T-helper 2 cell treated with Interferon-gamma antibody and Interleukin-4, amounts not matched to agents 5 μg/mL and 100 μg/mL, for 36 hours (primary cell): Measurements from ENCODE around the gene ZBTB16.

Source experiments
- DNase-seq: peaks from one replicate; pipeline ENCODE4 v3.0.0; 2021; ENCODE audit warnings: low spot score
- H3K27ac Mint-ChIP-seq: one replicate; pipeline ENCODE4 v1.8.0; 2021; ENCODE audit warnings: mild to moderate bottlenecking, mixed read lengths
- H3K27me3 Mint-ChIP-seq: one replicate; pipeline ENCODE4 v1.8.0; 2021; ENCODE audit warnings: low read depth, mixed read lengths
- H3K36me3 Mint-ChIP-seq: one replicate; pipeline ENCODE4 v1.8.0; 2021; ENCODE audit warnings: low read depth, mixed read lengths
- H3K4me1 Mint-ChIP-seq: one replicate; pipeline ENCODE4 v1.8.0; 2021; ENCODE audit warnings: low read depth, mixed read lengths
- H3K4me3 Mint-ChIP-seq: one replicate; pipeline ENCODE4 v1.8.0; 2022; ENCODE audit warnings: mild to moderate bottlenecking, moderate library complexity, mixed read lengths
- H3K9me3 Mint-ChIP-seq: one replicate; pipeline ENCODE4 v1.8.0; 2021; ENCODE audit warnings: mixed read lengths

The ZBTB16 gene

DNA sequence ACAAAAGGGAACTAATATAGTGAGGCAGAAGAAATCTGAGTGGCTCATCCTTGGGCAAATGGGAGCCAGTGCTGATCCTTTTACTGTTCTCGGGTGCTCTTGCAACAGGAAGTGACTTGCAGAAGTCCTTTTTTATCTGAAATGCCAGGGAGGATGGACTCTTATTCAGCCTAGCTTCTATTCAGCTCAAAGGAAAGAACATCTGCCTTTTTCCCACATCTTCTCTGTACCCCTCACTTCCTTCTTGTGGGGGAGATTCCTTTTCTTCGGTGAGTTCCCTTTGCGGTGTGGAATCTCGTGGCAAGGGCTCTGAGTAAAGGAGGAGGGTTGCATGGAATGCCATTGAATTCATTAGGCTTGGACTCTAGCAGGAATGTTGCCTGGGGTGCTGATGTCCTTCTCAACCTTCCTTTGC lies 76.2 kb downstream of the ZBTB16 start:
- H3K27ac Mint-ChIP-seq = no peak overlapping the region
- peaks cover 29% of the 10 kb centered on the region for H3K4me1 Mint-ChIP-seq
- H3K27me3 Mint-ChIP-seq = peaks cover 34% of the 10 kb centered on the region
- peaks cover 12% of the 10 kb centered on the region for H3K36me3 Mint-ChIP-seq
- no peaks in the 10 kb centered on the region for H3K9me3 Mint-ChIP-seq
- H3K4me3 Mint-ChIP-seq = no peak overlapping the region
- DNase-seq = no peak

GRCh38 chr11:114136686-114137640 lies 77.5 kb downstream of the ZBTB16 start:
- Mint-ChIP-seq H3K4me1 (peaks cover 23% of the 10 kb centered on the region), H3K27ac (no peak overlapping the region), H3K27me3 (peaks cover 43% of the 10 kb centered on the region), H3K36me3 (peaks cover 13% of the 10 kb centered on the region), H3K9me3 (no peaks in the 10 kb centered on the region), H3K4me3 (peak overlapping the region; percentile 19)
- DNase-seq = no peak

DNA sequence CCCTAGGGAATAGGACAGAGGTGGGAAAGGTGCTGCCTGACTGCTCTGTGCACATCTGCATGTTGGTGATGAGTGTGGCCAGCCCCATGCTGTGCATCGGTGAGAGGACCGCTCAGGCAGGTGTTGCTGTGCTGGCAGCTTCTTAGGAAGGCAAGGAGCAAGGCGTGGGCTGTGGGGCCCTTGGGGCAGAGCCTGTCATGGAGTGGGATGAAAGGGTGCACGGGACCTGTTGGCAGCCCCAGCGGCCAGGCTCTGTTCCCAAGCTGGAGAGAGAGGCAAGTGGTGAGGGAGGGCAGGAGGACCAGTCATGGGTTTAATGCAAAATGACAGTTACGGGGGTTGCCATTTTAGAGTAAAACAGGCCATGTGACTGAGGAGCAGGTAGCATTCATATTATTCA lies 78.3 kb downstream of the ZBTB16 start:
- no peak for DNase-seq
- Mint-ChIP-seq H3K27me3 (peaks cover 46% of the 10 kb centered on the region), H3K9me3 (no peaks in the 10 kb centered on the region), H3K36me3 (peaks cover 13% of the 10 kb centered on the region), H3K27ac (no peak overlapping the region), H3K4me3 (no peak overlapping the region), H3K4me1 (peaks cover 23% of the 10 kb centered on the region)

- Mint-ChIP-seq H3K4me1 (peaks cover 23% of the 10 kb centered on the region), H3K36me3 (peaks cover 13% of the 10 kb centered on the region), H3K9me3 (no peaks in the 10 kb centered on the region), H3K27ac (no peak overlapping the region), H3K27me3 (peaks cover 46% of the 10 kb centered on the region), H3K4me3 (no peak overlapping the region)
- DNase-seq = no peak
Observed at GRCh38 chr11:114138411-114138810, 78.9 kb downstream of the ZBTB16 start.

GRCh38 chr11:114140826-114141225 lies 81.3 kb downstream of the ZBTB16 start:
- Mint-ChIP-seq H3K36me3 (peaks cover 13% of the 10 kb centered on the region), H3K27me3 (peaks cover 47% of the 10 kb centered on the region), H3K4me1 (peaks cover 20% of the 10 kb centered on the region), H3K9me3 (no peaks in the 10 kb centered on the region), H3K27ac (no peak overlapping the region), H3K4me3 (no peak overlapping the region)
- no peak for DNase-seq

- Mint-ChIP-seq H3K4me1 (peaks cover 16% of the 10 kb centered on the region), H3K27me3 (peaks cover 46% of the 10 kb centered on the region), H3K36me3 (peaks cover 13% of the 10 kb centered on the region), H3K9me3 (no peaks in the 10 kb centered on the region), H3K27ac (no peak overlapping the region), H3K4me3 (no peak overlapping the region)
- no peak for DNase-seq
Observed at GRCh38 chr11:114141863-114142580, 82.5 kb downstream of the ZBTB16 start.

DNA sequence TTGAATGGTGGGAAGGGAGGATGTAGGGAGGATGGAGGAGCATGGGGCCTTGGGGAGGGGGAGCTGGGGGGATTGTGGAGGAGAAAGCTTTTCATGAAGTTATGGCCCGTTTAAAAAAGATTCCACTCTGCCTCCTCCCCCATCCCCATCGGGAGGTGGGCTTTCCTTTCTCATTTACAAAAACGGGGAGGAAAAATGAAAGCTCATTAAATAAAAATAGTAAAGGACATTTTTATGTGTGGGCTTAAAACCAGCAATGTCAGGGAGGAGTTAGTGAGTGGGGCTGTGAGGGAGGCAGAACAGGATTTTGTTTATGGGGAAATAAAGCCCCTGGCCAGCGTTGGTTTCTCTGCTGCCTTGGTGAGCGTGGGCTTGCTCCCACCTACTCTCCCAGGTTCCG lies 83.2 kb downstream of the ZBTB16 start:
- H3K4me3 Mint-ChIP-seq = no peak overlapping the region
- H3K9me3 Mint-ChIP-seq = no peaks in the 10 kb centered on the region
- peaks cover 13% of the 10 kb centered on the region for H3K4me1 Mint-ChIP-seq
- no peak for DNase-seq
- H3K27ac Mint-ChIP-seq = no peak overlapping the region
- H3K27me3 Mint-ChIP-seq = peaks cover 44% of the 10 kb centered on the region
- peaks cover 10% of the 10 kb centered on the region for H3K36me3 Mint-ChIP-seq

DNA sequence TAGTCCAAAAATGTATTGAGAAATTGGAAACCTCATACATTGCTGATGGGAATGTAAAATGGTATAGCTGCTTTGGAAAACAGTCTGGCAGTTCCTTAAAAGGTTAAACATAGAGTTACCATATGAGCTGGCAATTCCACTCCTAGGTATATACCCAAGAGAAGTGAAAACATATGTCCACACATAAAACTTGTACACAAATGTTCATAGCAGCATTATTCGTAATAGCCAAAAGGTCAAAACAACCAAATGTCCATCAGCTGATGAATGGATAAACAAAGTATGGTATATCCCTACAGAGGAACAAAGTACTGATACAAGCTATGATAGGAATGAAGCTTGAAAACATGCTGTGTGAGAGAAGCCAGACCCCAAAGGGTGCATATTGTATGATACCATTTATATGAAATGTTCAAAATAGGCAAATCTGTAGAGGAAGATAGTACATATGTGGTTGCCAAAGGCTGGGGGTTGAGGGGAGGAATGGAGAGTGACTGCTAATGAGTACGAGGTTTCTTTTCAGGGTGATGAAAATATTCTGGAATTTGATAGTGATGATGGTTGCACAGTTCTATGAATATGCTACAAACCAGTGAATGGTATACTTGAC lies 85.8 kb downstream of the ZBTB16 start:
- H3K4me3 Mint-ChIP-seq = no peak overlapping the region
- H3K27me3 Mint-ChIP-seq = peaks cover 32% of the 10 kb centered on the region
- no peak for DNase-seq
- H3K27ac Mint-ChIP-seq = no peak overlapping the region
- peaks cover 2% of the 10 kb centered on the region for H3K36me3 Mint-ChIP-seq
- H3K9me3 Mint-ChIP-seq = no peaks in the 10 kb centered on the region
- H3K4me1 Mint-ChIP-seq = peaks cover 14% of the 10 kb centered on the region

DNA sequence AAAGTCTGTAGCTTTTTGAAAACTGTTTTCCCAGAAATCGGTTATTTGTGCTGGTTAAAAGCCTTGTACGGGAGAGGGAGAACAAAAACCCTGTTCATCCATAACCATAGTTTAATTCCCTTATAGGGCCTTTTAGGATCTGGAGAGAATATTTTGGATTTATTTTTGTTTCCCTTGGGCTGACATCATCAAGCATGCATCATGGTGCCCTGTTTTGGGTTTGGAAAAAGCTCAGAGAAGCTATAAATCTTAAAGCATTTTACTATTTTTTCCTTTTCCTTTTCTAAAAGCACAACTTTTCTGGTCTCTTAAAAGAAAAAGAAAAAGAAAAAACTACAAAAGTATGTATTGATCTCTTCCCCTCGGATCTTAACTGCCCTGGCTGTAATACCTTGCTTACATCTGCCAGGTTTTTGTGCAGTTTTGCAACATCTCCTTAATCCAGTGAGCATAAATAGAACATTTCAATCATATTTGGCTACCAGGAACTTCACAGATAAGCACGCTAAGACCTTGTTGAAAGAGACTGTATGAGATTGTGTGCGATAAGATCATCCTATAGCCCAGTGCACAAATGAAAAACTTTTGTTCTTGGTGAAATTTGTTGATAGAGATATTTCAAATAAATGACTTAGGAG lies 88.0 kb downstream of the ZBTB16 start:
- Mint-ChIP-seq H3K4me1 (peaks cover 21% of the 10 kb centered on the region), H3K4me3 (no peak overlapping the region), H3K27ac (peak overlapping the region; percentile 3), H3K36me3 (no peaks in the 10 kb centered on the region), H3K9me3 (peaks cover 3% of the 10 kb centered on the region), H3K27me3 (peaks cover 19% of the 10 kb centered on the region)
- DNase-seq = no peak

DNA sequence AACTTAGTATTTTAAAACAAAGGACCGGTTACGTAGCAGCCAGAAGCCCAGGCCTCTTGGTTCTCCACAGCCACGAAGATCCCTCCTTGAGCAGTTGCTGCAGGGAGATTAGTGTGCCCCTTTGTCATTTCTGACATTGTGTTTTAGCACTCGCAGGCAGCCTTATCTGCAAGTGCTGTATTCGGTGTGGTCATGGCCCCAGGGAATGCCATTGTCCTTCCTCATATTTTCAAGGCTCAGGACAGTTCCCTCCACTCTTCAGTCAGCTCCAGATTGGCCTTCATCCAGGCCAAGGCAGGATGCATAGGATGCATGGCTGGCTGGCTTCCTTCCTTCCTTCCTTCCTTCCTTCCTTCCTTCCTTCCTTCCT lies 88.5 kb downstream of the ZBTB16 start:
- Mint-ChIP-seq H3K9me3 (peaks cover 3% of the 10 kb centered on the region), H3K4me3 (no peak overlapping the region), H3K4me1 (peaks cover 25% of the 10 kb centered on the region), H3K27ac (no peak overlapping the region), H3K27me3 (peaks cover 19% of the 10 kb centered on the region), H3K36me3 (no peaks in the 10 kb centered on the region)
- no peak for DNase-seq

DNA sequence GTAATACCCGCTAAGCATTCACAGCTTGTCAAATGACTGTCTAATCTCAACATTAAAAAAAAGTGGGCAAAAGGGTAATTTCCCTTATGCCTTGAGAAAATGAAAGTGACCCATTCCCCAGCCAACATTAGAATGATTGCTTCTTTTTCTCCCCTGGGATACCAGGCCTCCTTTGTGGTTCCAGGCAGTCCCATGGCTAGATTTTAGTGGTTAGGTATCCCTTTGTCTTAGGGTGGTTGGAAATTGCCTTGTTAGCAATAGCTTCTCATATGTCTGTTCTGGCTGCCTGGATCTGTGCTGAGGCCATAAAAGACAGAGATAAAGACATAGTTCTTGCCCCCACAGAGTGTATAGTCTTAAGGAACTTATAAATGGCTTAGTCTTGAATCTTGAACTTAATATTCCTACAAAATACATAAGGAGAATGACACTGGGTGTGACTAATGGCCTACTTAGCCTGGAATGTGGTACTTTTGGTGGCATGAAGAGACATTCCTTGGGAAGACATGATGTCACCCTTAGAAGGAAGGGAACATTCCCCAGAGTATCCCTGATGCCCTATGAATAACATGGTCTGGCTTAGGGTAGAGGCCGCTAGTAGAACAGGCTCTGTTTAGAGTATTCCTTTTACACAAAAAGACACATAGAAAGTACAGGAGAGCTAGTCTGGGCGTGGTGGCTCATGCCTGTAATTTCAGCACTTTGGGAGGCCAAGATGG lies 90.3 kb downstream of the ZBTB16 start:
- Mint-ChIP-seq H3K27ac (no peak overlapping the region), H3K9me3 (peaks cover 3% of the 10 kb centered on the region), H3K4me3 (no peak overlapping the region), H3K4me1 (peaks cover 30% of the 10 kb centered on the region), H3K36me3 (peaks cover 1% of the 10 kb centered on the region), H3K27me3 (peaks cover 10% of the 10 kb centered on the region)
- no peak for DNase-seq

DNA sequence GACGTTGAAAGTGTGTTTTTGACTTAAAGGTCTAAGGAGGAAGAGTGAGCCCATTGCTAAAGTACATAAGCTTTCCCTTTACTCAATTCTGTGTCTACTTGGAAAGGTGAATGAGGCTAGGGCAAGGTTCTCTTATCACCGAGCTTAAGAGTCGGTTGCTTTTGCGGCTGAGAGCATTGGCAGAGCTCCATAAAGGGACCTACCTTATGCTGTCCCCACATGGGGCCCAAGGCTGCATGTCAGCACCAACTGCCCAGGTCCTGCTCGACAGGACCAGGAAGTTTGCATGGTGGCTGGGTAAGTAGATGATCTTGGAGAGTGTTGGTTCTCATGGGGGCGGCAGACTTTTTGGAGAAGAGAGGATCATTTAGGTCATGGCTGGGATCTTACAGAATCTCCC lies 91.2 kb downstream of the ZBTB16 start:
- H3K27ac Mint-ChIP-seq = no peak overlapping the region
- no peak for DNase-seq
- peaks cover 1% of the 10 kb centered on the region for H3K36me3 Mint-ChIP-seq
- H3K27me3 Mint-ChIP-seq = peaks cover 7% of the 10 kb centered on the region
- peaks cover 30% of the 10 kb centered on the region for H3K4me1 Mint-ChIP-seq
- no peak overlapping the region for H3K4me3 Mint-ChIP-seq
- H3K9me3 Mint-ChIP-seq = peaks cover 3% of the 10 kb centered on the region

DNA sequence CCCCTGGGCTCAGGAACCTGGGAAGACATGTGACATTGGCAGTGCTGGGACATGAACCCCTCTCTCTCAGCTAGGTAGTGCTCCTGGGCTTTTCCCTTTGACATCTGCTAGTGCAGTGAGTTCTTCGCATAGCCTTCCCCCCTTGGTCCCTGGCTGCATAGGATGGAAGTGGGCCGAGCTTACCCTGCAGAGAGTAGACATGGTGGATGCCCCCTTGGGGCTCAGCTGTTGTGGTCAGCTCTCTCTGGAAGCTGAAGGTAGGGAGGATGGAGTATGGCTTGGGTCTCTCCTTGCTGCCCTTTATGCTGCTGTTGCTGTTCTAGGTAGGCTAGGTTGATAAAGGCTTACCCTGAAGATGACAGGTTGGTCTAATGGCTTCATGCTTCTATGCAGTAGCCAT lies 92.1 kb downstream of the ZBTB16 start:
- peaks cover 1% of the 10 kb centered on the region for H3K36me3 Mint-ChIP-seq
- H3K27me3 Mint-ChIP-seq = peaks cover 4% of the 10 kb centered on the region
- H3K4me3 Mint-ChIP-seq = no peak overlapping the region
- DNase-seq = no peak
- H3K27ac Mint-ChIP-seq = no peak overlapping the region
- H3K4me1 Mint-ChIP-seq = peaks cover 30% of the 10 kb centered on the region
- peaks cover 3% of the 10 kb centered on the region for H3K9me3 Mint-ChIP-seq
